Peyer's patch (tissue), 4 donors: ENCODE data around the gene DAPK1.

ENCODE experiments used
- POLR2A ChIP-seq, 2 donors: fragments of 450-650 bp; IDR thresholded peaks; one replicate each; pipeline ENCODE4 v1.5.1; 2017; ENCODE audit warnings: antibody characterized with exemption in 2 of 2, mild to moderate bottlenecking in 2 of 2, moderate library complexity in 2 of 2
- TF ChIP-seq, protein P1 (sequence below), 6 experiments: fragments of 450-650 bp in 4 of 6; fragments of 200-600 bp in 2 of 6; sonication (generic) in 1 of 6; IDR thresholded peaks; one replicate each; pipeline ENCODE4 v1.5.1; 2017 to 2019; ENCODE audit warnings: antibody characterized with exemption in 6 of 6, mild to moderate bottlenecking in 3 of 6, moderate library complexity in 1 of 6

DNA sequence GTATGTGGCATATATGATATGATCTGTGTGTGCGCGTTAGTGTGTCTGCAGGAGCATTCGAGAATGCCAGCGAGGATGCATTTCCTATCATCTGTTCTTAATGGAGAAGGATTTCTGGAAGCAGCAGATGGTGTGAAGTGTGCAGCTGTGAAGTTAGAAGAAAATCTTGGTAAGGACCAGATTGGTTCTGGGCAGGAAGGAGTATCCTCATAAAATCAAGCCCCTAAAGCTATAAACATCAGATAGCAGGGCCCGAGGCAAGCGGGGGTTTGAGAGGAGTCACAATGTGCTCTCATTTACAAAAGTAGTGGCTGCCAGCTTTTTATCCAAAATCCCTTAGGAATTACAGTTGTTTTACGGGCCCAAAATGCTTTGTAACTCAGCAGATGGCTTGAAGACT lies 40.0 kb downstream of the DAPK1 start:
- no peak for TF ChIP-seq POLR2A (IDR thresholded peaks at IDR 0.05)
- TF ChIP-seq, protein P1, sequence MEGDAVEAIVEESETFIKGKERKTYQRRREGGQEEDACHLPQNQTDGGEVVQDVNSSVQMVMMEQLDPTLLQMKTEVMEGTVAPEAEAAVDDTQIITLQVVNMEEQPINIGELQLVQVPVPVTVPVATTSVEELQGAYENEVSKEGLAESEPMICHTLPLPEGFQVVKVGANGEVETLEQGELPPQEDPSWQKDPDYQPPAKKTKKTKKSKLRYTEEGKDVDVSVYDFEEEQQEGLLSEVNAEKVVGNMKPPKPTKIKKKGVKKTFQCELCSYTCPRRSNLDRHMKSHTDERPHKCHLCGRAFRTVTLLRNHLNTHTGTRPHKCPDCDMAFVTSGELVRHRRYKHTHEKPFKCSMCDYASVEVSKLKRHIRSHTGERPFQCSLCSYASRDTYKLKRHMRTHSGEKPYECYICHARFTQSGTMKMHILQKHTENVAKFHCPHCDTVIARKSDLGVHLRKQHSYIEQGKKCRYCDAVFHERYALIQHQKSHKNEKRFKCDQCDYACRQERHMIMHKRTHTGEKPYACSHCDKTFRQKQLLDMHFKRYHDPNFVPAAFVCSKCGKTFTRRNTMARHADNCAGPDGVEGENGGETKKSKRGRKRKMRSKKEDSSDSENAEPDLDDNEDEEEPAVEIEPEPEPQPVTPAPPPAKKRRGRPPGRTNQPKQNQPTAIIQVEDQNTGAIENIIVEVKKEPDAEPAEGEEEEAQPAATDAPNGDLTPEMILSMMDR (IDR thresholded peaks at IDR 0.05): no peak
